SU-DHL-6 (cell line): ENCODE measurements around the gene CARMIL1.

Experiments
- EZH2phosphoT487 ChIP-seq: fragments of 200-600 bp; sonication (generic), shearing (Covaris generic); conservative IDR thresholded peaks from 2 replicates; pipeline ENCODE4 v1.6.1; 2018; ENCODE audit warnings: mild to moderate bottlenecking, antibody characterized with exemption, low read length, moderate library complexity, mixed read lengths
- TF ChIP-seq, protein P1 (sequence below): fragments of 200-600 bp; sonication (generic); IDR thresholded peaks from one replicate; pipeline ENCODE4 v1.5.1; 2017; ENCODE audit warnings: antibody characterized with exemption, mild to moderate bottlenecking, low read length, moderate library complexity; ENCODE audit not compliant: insufficient read depth, poor library complexity, severe bottlenecking

DNA sequence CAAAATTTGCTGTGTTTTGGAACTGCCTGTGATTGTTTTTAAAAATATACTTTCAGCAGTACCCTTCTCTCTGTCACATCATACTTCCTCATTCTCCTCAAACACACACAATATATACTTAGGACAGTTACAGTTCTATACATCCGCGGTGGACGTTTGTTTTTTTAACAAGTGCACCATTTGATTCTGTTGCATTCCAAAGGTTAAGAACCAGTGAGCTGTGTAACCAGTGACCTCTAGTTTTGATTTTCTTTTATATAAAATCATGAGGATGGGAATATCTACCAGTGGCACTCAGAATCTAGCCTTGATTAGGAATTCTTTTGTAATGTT lies 152.8 kb downstream of the CARMIL1 start:
- TF ChIP-seq, protein P1, sequence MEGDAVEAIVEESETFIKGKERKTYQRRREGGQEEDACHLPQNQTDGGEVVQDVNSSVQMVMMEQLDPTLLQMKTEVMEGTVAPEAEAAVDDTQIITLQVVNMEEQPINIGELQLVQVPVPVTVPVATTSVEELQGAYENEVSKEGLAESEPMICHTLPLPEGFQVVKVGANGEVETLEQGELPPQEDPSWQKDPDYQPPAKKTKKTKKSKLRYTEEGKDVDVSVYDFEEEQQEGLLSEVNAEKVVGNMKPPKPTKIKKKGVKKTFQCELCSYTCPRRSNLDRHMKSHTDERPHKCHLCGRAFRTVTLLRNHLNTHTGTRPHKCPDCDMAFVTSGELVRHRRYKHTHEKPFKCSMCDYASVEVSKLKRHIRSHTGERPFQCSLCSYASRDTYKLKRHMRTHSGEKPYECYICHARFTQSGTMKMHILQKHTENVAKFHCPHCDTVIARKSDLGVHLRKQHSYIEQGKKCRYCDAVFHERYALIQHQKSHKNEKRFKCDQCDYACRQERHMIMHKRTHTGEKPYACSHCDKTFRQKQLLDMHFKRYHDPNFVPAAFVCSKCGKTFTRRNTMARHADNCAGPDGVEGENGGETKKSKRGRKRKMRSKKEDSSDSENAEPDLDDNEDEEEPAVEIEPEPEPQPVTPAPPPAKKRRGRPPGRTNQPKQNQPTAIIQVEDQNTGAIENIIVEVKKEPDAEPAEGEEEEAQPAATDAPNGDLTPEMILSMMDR, result no peak
- TF ChIP-seq EZH2phosphoT487, result no peak
